H1 (cell line): ENCODE results near the gene ATP5MC3. TPM values are rescaled to one million over a fixed set of nuclear protein-coding genes. Genes with fewer than 3 reads are reported as not detected.
A peak's percentile ranks its signal among the peaks of the same experiment; 100 is the strongest.

ENCODE experiments used
- ASH2L ChIP-seq: fragments of 200-600, 300-600 bp; sonication (generic); IDR thresholded peaks from one replicate; pipeline ENCODE4 v1.7.1; 2017; ENCODE audit warnings: low read length
- ATF2 ChIP-seq: IDR thresholded peaks from 2 replicates; pipeline ENCODE4 v1.6.1; 2012; ENCODE audit warnings: low read length, inconsistent platforms
- BACH1 ChIP-seq: IDR thresholded peaks from 2 replicates; pipeline ENCODE4 v1.6.1; 2012; ENCODE audit warnings: low read length, improper control_type of control experiment
- BCL11A ChIP-seq, 2 experiments: IDR thresholded peaks; one replicate each; pipeline ENCODE4 v1.6.1; 2011; ENCODE audit warnings: low read depth in 2 of 2, low read length in 2 of 2, mild to moderate bottlenecking in 2 of 2
- CBX5 ChIP-seq: fragments of 300-800, 300-1000 bp; sonication (generic); IDR thresholded peaks from 2 replicates; pipeline ENCODE4 v1.7.1; 2016; ENCODE audit warnings: antibody characterized with exemption, low read length, low read depth
- CHD2 ChIP-seq: IDR thresholded peaks from 2 replicates; pipeline ENCODE4 v1.6.1; 2012; ENCODE audit warnings: low read length, improper control_type of control experiment
- EP300 ChIP-seq, 2 experiments: IDR thresholded peaks; 1 replicate in 1 of 2; 2 replicates in 1 of 2; pipeline ENCODE4 v1.6.1; 2011 to 2012; ENCODE audit warnings: low read depth in 2 of 2, low read length in 2 of 2, mild to moderate bottlenecking in 2 of 2, borderline replicate concordance in 1 of 2, inconsistent platforms in 1 of 2, moderate library complexity in 1 of 2
- JUN ChIP-seq: IDR thresholded peaks from 2 replicates; pipeline ENCODE4 v1.6.1; 2011; ENCODE audit warnings: low read depth, mild to moderate bottlenecking, improper control_type of control experiment, low read length
- KDM1A ChIP-seq: fragments of 200-600, 300-600 bp; sonication (generic); IDR thresholded peaks from 2 replicates; pipeline ENCODE4 v1.7.1; 2016; ENCODE audit warnings: mild to moderate bottlenecking, low read length, borderline replicate concordance
- NRF1 ChIP-seq: IDR thresholded peaks from 2 replicates; pipeline ENCODE4 v1.6.1; 2011; ENCODE audit warnings: mild to moderate bottlenecking, low read depth, low read length, improper control_type of control experiment
- POLR2A ChIP-seq, 2 experiments: IDR thresholded peaks; 1 replicate in 1 of 2; 2 replicates in 1 of 2; pipeline ENCODE4 v1.6.1; 2011; ENCODE audit warnings: low read depth in 2 of 2, low read length in 2 of 2, mild to moderate bottlenecking in 2 of 2; ENCODE audit errors: control extremely low read depth in 1 of 2
- RFX5 ChIP-seq: IDR thresholded peaks from 2 replicates; pipeline ENCODE4 v1.6.1; 2011; ENCODE audit warnings: low read depth, low read length, improper control_type of control experiment, borderline replicate concordance
- RNF2 ChIP-seq: fragments of 200-900, 300-1000 bp; sonication (generic); IDR thresholded peaks from 2 replicates; pipeline ENCODE4 v1.7.1; 2016; ENCODE audit warnings: borderline replicate concordance, low read depth, mild to moderate bottlenecking, antibody characterized with exemption, low read length; ENCODE audit not compliant: poor library complexity, severe bottlenecking; ENCODE audit errors: missing control alignments
- RXRA ChIP-seq: IDR thresholded peaks from 2 replicates; pipeline ENCODE4 v1.6.1; 2011; ENCODE audit warnings: low read depth, mild to moderate bottlenecking, low read length, moderate library complexity; ENCODE audit not compliant: insufficient read depth
- SIN3A ChIP-seq, 2 experiments: IDR thresholded peaks in 1 of 2; conservative IDR thresholded peaks in 1 of 2; 2 replicates each; pipeline ENCODE4 v1.6.1; 2011 to 2012; ENCODE audit warnings: low read length in 2 of 2, improper control_type of control experiment in 1 of 2, low read depth in 1 of 2, mild to moderate bottlenecking in 1 of 2
- SIX5 ChIP-seq: IDR thresholded peaks from 2 replicates; pipeline ENCODE4 v1.6.1; 2011; ENCODE audit warnings: mild to moderate bottlenecking, low read depth, low read length
- SP1 ChIP-seq: IDR thresholded peaks from 2 replicates; pipeline ENCODE4 v1.6.1; 2011; ENCODE audit warnings: low read depth, low read length
- SRF ChIP-seq: IDR thresholded peaks from 2 replicates; pipeline ENCODE4 v1.6.1; 2011; ENCODE audit warnings: mild to moderate bottlenecking, low read depth, low read length, moderate library complexity
- TCF12 ChIP-seq: IDR thresholded peaks from 2 replicates; pipeline ENCODE4 v1.6.1; 2011; ENCODE audit warnings: low read depth, mild to moderate bottlenecking, low read length
- TEAD4 ChIP-seq: IDR thresholded peaks from 2 replicates; pipeline ENCODE4 v1.6.1; 2012; ENCODE audit warnings: low read depth, low read length, inconsistent platforms, mixed read lengths
- polyA plus RNA-seq, 7 experiments: library from polyadenylated mRNA; depleted of rRNA in 3 of 7; stranded (reverse) in 5 of 7; unstranded in 2 of 7; fragments of >200 nt in 5 of 7; fragments of 200-250 nt in 2 of 7; gene quantifications; 1 replicate in 5 of 7; 2 replicates in 1 of 7; 4 replicates in 1 of 7; pipeline versions ENCODE4 v1.2.1 to v1.2.3, GENCODE V29; 2011 to 2013; ENCODE audit warnings: missing spikeins in 2 of 7, mixed read lengths in 2 of 7
- total RNA-seq: library from RNA; stranded (reverse); fragmentation: NEBNext Ultra II Directional; extraction: Animal tissue kit (Norgen Biotek cat#: 25700); gene quantifications from 2 replicates; pipeline ENCODE4 v1.2.1, GENCODE V29; 2021

ATP5MC3 gene
- total and polyA plus RNA-seq, 2 of the 8 experiments (the other 6 are each of a cell fraction or from before 2014, with no cell fraction given) = 320 to 856 TPM

- TF ChIP-seq RFX5 (no peak), RXRA (no peak), NRF1 (no peak), TCF12 (no peak), SIN3A (conservative IDR thresholded peaks at IDR 0.05 in 1 of 2, IDR thresholded peaks at IDR 0.05 in 1 of 2; ENCODE audit: low read depth in 1 of 2, low read length in 2 of 2) (peak; percentile 10 to 32; a peak in 1 of 4 replicates), RNF2 (no peak), CBX5 (no peak), BACH1 (no peak), ATF2 (no peak), ASH2L (peak; percentile 99), JUN (no peak), TEAD4 (no peak), SP1 (peak; percentile 59; the same call in 1 of the 2 replicates), SRF (no peak), SIX5 (no peak), BCL11A (IDR thresholded peaks at IDR 0.05; ENCODE audit: low read depth in 2 of 2, low read length in 2 of 2) (no peak), KDM1A (peak; percentile 79; the same call in 1 of the 2 replicates), CHD2 (peak; percentile 99), POLR2A (IDR thresholded peaks at IDR 0.05; ENCODE audit: control extremely low read depth in 1 of 2, low read depth in 2 of 2, low read length in 2 of 2) (peak; percentile 70 to 85), EP300 (IDR thresholded peaks at IDR 0.05; ENCODE audit: borderline replicate concordance in 1 of 2, low read depth in 2 of 2, low read length in 2 of 2) (no peak)
Measured at GRCh38 chr2:175167792-175168563, 13.5 kb downstream of the ATP5MC3 start, which contains the start of gene ATF2 (continued).
